ENCODE data around the gene SLC35B2. TPM values are rescaled to one million over a fixed set of nuclear protein-coding genes. Genes with fewer than 3 reads are reported as not detected.

SLC35B2 gene
- total RNA-seq, 3 donors from 2014 or later: 24.9 to 38.0 (median 31.6) TPM

DNA sequence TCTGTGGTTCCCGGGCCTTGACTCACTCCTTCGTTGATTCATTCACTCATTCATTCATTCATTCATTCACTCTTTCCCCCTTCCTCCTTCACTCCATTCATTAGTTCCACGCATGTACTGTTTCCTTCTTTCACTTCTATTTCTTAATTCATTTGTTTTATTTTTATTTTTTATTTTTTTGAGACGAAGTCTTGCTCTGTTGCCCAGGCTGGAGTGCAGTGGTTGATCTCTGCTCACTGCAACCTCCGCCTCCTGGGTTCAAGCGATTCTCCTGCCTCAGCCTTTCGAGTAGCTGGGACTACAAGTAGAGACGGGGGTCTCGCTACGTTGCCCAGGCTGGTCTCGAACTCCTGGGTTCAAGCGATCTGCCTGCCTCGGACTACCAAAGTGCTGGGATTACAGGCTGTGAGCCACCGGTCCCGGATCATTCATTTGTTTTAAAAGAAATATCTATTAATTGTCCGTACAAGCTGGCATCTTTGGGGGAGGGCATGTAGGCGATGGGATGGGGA, 8.4 kb upstream of the SLC35B2 start:
- no peak for DNase-seq
- H3K4me3 ChIP-seq: no peak overlapping the region
- intact Hi-C loops (cut with DNase I, micrococcal nuclease): loop anchor here (5.0 kb wide), 1 partner anchor 72 kb away; no protein-coding TSS in a partner anchor

DNA sequence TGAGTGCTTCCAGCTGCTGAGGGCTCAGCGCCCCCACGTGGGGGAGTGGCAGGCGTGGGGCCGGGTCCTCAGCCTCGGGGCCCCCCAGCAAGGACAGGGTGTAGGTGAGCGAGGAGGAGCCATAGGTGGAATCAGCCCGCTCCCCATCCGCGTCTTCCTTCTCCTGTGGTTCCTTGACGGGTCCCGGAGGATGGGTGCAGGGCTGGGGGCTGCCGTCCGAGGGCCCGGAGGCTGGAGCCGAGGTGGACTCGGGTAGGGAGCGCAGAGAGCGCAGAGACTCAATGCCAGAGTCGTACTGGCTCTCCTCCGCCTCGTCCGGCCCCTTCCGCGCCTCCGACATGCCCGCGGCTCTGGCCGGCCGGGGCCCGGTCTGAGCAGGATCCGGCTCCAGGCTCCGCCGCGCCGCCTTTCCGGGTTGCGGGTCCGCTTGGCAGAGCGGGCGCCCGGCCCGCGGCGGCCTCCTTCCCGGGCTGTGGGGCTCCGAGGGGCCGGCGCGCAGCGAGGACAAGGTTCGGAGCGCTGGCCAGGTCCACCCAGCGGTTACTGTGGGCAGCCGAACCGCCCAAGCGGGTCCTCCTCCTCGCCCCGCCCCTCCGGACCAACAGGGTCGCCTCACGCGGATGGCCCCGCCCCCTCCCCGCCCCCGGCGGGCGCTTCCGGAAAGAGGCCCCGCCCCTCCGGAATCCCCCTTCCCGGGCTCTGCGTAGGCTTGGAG, 7.8 kb upstream of the SLC35B2 start, which contains the start of gene NFKBIE:
Gene NFKBIE, minus strand, starts transcription at position 545 of the 715 bp plus-strand sequence. Its CDS starts 205 bp downstream, at position 340.
- Histone ChIP-seq H3K36me3 (ENCODE audit: low read depth) (no peaks in the 10 kb centered on the region), H3K4me3 (peak within 1 kb of the TSS; percentile 30), H3K9me3 (no peaks in the 10 kb centered on the region), H3K4me1 (ENCODE audit: low read depth) (peaks cover 17% of the 10 kb centered on the region)
- ATAC-seq (peak; percentile 88), DNase-seq (peak; percentile 96 to 99 (median 98))
- intact Hi-C loops (cut with DNase I, micrococcal nuclease): loop anchor here (5.0 kb wide), 1 partner anchor 72 kb away; no protein-coding TSS in a partner anchor
- TF ChIP-seq CTCF (IDR thresholded peaks at IDR 0.05): no peak

More for the DNA sequence above, 8.4 kb upstream of the SLC35B2 start:
- no peaks in the 10 kb centered on the region for H3K36me3 ChIP-seq (ENCODE audit: low read depth)
- H3K9me3 ChIP-seq: no peaks in the 10 kb centered on the region
- no peak for TF ChIP-seq CTCF (IDR thresholded peaks at IDR 0.05)
- H3K4me1 ChIP-seq (ENCODE audit: low read depth): peaks cover 17% of the 10 kb centered on the region
- ATAC-seq: no peak

DNA sequence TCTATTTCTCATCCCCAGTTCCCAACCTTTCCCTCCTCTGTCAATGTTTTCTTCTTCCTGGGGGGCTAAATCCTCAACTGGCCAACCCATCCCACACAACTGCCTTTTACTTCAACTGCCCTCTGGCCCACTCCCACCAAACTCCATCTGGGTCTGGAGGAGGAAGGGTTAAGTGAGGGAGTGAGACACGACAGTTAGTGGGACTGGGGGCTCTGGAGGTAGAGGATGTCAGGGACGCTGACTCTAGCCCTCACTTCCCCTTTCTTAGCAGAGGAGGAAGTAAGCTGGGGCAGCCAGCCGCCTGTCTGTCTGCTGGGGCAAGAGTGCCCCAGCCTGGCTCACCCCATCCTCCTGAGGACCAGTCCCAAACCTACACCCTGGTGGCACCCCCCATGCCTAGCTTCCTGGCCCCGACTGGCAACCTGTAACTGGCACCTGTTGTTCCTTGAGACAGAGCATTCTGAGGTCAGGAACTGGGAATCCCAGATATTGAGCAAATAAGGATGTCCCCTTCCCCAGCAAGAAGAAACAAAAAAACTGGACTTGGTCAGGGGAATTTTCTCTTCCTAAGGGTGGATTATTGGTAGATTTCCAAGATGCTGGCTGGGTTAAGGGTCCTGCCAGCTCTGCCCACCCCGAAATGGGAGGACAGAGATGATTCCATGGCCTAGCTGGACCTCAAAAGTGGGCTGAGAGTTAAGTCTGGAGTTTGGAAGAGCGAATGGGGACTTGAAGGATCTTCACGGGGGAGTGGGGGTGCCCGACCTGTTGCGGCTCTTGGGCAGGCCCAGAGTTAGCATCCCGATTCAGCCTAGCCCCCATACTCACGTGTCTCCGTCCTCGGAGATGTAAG, 7.1 kb upstream of the SLC35B2 start:
- TF ChIP-seq CTCF (IDR thresholded peaks at IDR 0.05): no peak
- DNase-seq: peak; percentile 60 to 87 (median 72)
- intact Hi-C loops (cut with DNase I, micrococcal nuclease): loop anchor here (5.0 kb wide), 1 partner anchor 73 kb away; no protein-coding TSS in a partner anchor
- Histone ChIP-seq H3K4me1 (ENCODE audit: low read depth) (peaks cover 17% of the 10 kb centered on the region), H3K9me3 (no peaks in the 10 kb centered on the region), H3K36me3 (ENCODE audit: low read depth) (no peaks in the 10 kb centered on the region), H3K4me3 (peak overlapping the region; percentile 30)
- peak; percentile 54 for ATAC-seq

DNA sequence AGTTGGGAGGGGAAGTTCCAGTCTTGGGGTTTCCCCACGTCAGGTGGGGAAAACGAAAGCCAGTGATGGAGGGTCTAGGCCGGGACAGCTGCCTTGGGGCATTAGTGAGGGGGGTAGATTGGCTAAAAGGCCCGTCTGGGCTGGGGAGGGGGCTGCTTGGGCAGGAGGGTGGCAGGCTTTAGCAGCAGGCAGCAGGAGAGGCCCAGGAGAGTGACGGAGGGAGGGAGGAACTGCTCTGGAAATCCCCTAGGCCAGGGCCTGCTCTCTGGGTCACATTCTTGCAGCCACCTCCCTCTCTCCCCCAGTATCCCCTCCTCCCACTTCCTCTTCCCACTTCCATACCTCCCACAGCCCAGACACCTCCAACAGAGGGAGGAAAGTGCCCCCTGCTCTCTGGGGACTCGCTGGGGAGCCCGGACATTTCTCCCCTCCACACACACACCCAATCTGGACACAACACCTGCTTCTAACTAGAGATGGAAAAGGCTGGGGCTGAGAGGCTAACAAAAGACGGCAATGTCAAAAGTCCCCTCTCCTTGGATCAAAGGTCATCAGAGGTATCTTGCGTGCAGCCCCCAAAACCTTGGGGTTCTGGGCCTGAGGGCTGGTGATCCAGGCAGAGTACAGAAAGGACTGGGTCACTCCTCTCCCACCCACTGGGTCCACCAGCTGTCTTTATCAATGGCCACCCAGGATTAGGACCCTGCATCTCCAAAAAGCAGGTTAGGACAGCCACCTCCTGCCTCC, 6.2 kb upstream of the SLC35B2 start:
- intact Hi-C loops (cut with DNase I, micrococcal nuclease): no loop called here
- peak; percentile 32 for ATAC-seq
- no peaks in the 10 kb centered on the region for H3K9me3 ChIP-seq
- peak in 2 of 3 donors; percentile 50 to 68 for DNase-seq
- peaks cover 17% of the 10 kb centered on the region for H3K4me1 ChIP-seq (ENCODE audit: low read depth)
- TF ChIP-seq CTCF (IDR thresholded peaks at IDR 0.05): no peak
- H3K36me3 ChIP-seq (ENCODE audit: low read depth): no peaks in the 10 kb centered on the region
- H3K4me3 ChIP-seq: no peak overlapping the region

Measured in mucosa of descending colon (tissue), 3 donors.